ENCODE measurements around the gene HDAC7.

HDAC7 gene

DNA sequence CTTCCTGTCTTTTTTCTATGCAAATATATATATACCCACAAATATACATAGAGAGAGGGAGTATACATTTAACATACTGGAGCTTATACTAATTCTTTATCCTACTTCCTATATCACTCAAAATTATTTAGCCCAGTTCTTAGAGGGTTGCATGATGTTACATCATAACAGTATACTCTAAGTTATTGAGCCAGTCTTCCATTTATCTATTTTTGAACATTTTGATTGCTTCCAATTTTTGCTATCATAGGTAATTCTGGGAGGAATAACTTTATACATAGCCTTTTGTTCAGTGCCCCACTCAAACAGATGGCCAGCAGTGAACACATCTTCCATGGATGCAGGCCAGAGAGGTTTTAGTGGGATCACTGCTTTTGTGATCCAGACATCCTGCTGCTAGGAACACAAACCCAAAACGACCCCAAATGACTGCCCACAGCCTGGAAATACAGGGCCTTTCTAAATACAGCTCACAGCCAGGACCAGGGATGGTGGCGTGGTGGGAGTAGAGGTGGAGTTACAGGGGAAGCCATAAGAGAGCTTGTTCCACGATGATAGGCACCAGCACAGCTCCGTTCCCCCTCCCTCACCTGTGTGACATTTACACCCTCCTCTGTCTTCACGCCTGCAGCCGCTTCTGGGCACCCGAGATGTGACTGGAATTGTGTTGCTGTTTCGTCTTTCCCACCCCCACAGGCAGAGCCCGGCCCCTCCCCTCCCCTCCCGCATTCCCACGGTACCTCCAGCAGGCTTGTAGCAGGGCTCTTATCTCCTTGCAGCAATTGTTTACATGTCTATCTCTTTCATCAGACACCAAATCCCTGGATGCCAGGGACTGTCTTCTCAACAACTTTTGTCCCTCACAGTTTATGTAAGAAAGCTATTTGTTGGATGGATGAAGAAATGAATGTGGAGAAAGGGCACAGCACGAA lies 30.7 kb upstream of the HDAC7 start:
- no peak for ATAC-seq
- TF ChIP-seq TOX (CRISPR knock-in tag; IDR thresholded peaks at IDR 0.05; ENCODE audit: borderline replicate concordance) (no peak), PPARA (CRISPR knock-in tag; IDR thresholded peaks at IDR 0.05; ENCODE audit: borderline replicate concordance) (no peak)

DNA sequence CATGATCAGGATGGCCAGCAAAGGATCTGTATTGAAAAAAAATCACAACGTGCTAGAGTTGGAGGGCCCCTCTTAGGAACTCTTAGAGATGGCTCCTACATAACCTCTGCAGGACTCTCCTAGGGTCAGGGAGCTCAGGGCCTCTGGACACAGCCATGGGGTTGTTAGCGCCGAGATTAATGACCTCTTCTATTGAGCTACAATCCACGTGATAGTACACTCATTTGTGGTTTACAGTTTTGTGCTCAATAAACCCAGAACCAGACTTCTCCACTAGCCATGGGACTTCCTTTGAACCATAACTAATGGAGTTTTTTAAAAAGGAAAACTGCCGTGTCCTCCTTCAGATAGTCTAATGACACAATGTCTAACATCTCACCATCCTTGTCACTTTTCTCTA lies 29.6 kb upstream of the HDAC7 start:
- ATAC-seq: no peak
- no peak for TF ChIP-seq ZFP3 (CRISPR knock-in tag; IDR thresholded peaks at IDR 0.05)
- TF ChIP-seq ISL1 (CRISPR knock-in tag; IDR thresholded peaks at IDR 0.05): no peak
- no peak for TF ChIP-seq ZNF70 (CRISPR knock-in tag; IDR thresholded peaks at IDR 0.05)
- TF ChIP-seq RARB (CRISPR knock-in tag; IDR thresholded peaks at IDR 0.05): no peak
- TF ChIP-seq, protein P1, sequence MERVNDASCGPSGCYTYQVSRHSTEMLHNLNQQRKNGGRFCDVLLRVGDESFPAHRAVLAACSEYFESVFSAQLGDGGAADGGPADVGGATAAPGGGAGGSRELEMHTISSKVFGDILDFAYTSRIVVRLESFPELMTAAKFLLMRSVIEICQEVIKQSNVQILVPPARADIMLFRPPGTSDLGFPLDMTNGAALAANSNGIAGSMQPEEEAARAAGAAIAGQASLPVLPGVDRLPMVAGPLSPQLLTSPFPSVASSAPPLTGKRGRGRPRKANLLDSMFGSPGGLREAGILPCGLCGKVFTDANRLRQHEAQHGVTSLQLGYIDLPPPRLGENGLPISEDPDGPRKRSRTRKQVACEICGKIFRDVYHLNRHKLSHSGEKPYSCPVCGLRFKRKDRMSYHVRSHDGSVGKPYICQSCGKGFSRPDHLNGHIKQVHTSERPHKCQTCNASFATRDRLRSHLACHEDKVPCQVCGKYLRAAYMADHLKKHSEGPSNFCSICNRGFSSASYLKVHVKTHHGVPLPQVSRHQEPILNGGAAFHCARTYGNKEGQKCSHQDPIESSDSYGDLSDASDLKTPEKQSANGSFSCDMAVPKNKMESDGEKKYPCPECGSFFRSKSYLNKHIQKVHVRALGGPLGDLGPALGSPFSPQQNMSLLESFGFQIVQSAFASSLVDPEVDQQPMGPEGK (CRISPR knock-in tag; IDR thresholded peaks at IDR 0.05; ENCODE audit: borderline replicate concordance): no peak
- no peak for TF ChIP-seq SNAI2 (CRISPR knock-in tag; IDR thresholded peaks at IDR 0.05)
- TF ChIP-seq GLIS3 (CRISPR knock-in tag; IDR thresholded peaks at IDR 0.05): no peak
- no peak for TF ChIP-seq TCF4 (CRISPR knock-in tag; IDR thresholded peaks at IDR 0.05; ENCODE audit: borderline replicate concordance)
- TF ChIP-seq OSR1 (CRISPR knock-in tag; IDR thresholded peaks at IDR 0.05): no peak
- TF ChIP-seq CSDC2 (CRISPR knock-in tag; IDR thresholded peaks at IDR 0.05): no peak
- no peak for TF ChIP-seq PPARA (CRISPR knock-in tag; IDR thresholded peaks at IDR 0.05; ENCODE audit: borderline replicate concordance)
- TF ChIP-seq ZC3H10 (CRISPR knock-in tag; IDR thresholded peaks at IDR 0.05): no peak

DNA sequence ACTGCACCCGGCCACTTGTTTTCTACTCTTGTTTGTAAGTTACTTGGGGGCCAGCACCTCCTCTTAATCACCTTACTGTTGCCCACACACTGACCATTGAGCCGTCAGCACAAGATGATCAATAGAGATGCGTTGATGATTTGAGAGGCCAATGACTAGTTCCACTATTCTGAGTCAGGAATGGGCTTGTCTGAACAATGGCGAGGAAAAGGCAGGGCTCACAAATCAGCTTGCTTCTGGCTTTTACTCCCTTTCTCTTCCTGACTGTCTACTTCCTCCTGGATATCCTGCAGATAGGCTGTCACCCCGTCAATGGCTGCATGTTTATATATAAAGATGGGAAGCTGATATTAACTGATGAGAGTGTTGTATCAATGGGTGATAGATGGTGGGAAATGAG lies 29.1 kb upstream of the HDAC7 start:
- no peak for ATAC-seq
- no peak for TF ChIP-seq CSDC2 (CRISPR knock-in tag; IDR thresholded peaks at IDR 0.05)
- TF ChIP-seq GLIS3 (CRISPR knock-in tag; IDR thresholded peaks at IDR 0.05): no peak

DNA sequence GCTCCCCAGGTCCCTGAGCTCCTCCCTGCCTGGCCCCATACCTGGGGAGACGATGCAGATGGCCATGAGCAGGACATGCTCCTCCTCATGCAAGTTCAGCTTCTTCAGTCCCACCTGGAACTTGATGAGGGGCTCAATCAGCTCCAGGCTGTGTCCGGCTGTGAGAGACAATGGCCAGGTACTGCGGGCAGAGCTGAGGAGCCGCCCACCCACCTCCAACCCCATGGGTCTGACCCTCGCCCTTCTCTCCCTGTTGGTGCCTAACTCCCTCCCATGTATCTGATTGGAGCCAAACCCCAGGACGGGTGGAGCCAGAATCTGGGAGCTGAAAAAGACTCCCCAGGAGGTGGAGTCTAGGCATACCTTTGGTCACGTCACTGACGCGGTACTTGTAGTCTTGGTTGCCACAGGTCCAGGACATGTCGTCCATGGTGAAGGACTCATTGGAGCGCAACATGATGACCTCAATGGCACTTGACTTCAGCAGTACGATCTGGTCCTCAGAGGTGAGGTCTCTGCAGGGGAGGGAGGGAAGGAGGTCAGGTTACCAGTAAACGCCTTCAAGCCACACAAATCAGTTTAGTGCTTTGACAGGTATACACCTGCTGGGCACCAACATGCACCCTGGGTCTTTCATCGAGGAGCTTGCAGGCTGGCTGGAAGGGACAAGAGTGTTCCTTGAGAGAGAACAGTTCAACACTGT lies 26.7 kb upstream of the HDAC7 start:
- ATAC-seq: no peak

DNA sequence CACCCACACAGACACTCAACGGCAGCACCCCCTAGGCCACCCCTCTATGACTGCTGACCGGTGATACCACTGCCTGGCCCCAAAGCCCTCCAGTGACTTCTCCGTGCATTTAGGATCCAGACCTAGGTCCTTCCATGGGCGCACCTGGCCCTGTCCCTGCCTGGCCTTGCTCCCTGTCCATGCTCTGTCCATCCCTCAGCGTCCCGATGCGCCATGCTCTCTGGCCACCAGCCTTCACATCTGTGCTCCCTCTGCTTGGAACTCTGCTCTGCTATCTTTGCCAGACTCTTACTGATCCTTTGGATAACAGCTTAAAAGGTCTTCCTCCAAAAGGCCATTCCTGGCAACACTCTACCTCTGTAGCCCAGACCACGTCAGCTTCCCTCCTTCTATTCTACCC lies 25.4 kb upstream of the HDAC7 start:
- TF ChIP-seq, protein P1 (CRISPR knock-in tag; IDR thresholded peaks at IDR 0.05; ENCODE audit: borderline replicate concordance): no peak
- TF ChIP-seq ESRRG (CRISPR knock-in tag; IDR thresholded peaks at IDR 0.05) (no peak), OSR1 (CRISPR knock-in tag; IDR thresholded peaks at IDR 0.05) (no peak), ZFP30 (CRISPR knock-in tag; IDR thresholded peaks at IDR 0.05) (no peak), ISL1 (CRISPR knock-in tag; IDR thresholded peaks at IDR 0.05) (no peak), GLIS3 (CRISPR knock-in tag; IDR thresholded peaks at IDR 0.05) (no peak), ZNF8 (CRISPR knock-in tag; IDR thresholded peaks at IDR 0.05) (no peak), CSDC2 (CRISPR knock-in tag; IDR thresholded peaks at IDR 0.05) (no peak), ARNTL (CRISPR knock-in tag; IDR thresholded peaks at IDR 0.05; ENCODE audit: borderline replicate concordance, low read depth) (no peak)
- TF ChIP-seq, protein P2, sequence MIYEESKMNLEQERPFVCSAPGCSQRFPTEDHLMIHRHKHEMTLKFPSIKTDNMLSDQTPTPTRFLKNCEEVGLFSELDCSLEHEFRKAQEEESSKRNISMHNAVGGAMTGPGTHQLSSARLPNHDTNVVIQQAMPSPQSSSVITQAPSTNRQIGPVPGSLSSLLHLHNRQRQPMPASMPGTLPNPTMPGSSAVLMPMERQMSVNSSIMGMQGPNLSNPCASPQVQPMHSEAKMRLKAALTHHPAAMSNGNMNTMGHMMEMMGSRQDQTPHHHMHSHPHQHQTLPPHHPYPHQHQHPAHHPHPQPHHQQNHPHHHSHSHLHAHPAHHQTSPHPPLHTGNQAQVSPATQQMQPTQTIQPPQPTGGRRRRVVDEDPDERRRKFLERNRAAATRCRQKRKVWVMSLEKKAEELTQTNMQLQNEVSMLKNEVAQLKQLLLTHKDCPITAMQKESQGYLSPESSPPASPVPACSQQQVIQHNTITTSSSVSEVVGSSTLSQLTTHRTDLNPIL (CRISPR knock-in tag; IDR thresholded peaks at IDR 0.05; ENCODE audit: low read depth): no peak
- TF ChIP-seq, protein P3, sequence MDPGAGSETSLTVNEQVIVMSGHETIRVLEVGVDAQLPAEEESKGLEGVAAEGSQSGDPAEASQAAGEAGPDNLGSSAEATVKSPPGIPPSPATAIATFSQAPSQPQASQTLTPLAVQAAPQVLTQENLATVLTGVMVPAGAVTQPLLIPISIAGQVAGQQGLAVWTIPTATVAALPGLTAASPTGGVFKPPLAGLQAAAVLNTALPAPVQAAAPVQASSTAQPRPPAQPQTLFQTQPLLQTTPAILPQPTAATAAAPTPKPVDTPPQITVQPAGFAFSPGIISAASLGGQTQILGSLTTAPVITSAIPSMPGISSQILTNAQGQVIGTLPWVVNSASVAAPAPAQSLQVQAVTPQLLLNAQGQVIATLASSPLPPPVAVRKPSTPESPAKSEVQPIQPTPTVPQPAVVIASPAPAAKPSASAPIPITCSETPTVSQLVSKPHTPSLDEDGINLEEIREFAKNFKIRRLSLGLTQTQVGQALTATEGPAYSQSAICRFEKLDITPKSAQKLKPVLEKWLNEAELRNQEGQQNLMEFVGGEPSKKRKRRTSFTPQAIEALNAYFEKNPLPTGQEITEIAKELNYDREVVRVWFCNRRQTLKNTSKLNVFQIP (CRISPR knock-in tag; IDR thresholded peaks at IDR 0.05; ENCODE audit: borderline replicate concordance, low read depth): no peak
- no peak for ATAC-seq

More for the DNA sequence above, 26.7 kb upstream of the HDAC7 start:
- TF ChIP-seq TCF4 (CRISPR knock-in tag; IDR thresholded peaks at IDR 0.05; ENCODE audit: borderline replicate concordance): no peak
- no peak for TF ChIP-seq ZC3H10 (CRISPR knock-in tag; IDR thresholded peaks at IDR 0.05)
- TF ChIP-seq SNAI2 (CRISPR knock-in tag; IDR thresholded peaks at IDR 0.05): no peak
- TF ChIP-seq, protein P4, sequence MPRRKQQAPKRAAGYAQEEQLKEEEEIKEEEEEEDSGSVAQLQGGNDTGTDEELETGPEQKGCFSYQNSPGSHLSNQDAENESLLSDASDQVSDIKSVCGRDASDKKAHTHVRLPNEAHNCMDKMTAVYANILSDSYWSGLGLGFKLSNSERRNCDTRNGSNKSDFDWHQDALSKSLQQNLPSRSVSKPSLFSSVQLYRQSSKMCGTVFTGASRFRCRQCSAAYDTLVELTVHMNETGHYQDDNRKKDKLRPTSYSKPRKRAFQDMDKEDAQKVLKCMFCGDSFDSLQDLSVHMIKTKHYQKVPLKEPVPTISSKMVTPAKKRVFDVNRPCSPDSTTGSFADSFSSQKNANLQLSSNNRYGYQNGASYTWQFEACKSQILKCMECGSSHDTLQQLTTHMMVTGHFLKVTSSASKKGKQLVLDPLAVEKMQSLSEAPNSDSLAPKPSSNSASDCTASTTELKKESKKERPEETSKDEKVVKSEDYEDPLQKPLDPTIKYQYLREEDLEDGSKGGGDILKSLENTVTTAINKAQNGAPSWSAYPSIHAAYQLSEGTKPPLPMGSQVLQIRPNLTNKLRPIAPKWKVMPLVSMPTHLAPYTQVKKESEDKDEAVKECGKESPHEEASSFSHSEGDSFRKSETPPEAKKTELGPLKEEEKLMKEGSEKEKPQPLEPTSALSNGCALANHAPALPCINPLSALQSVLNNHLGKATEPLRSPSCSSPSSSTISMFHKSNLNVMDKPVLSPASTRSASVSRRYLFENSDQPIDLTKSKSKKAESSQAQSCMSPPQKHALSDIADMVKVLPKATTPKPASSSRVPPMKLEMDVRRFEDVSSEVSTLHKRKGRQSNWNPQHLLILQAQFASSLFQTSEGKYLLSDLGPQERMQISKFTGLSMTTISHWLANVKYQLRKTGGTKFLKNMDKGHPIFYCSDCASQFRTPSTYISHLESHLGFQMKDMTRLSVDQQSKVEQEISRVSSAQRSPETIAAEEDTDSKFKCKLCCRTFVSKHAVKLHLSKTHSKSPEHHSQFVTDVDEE (CRISPR knock-in tag; IDR thresholded peaks at IDR 0.05): no peak
